GOT3 (cell line): ENCODE data around the gene KIF26B.
"Not testable (repeated sequence)": the region's sequence is repeated elsewhere in the genome, so short reads cannot be mapped to it uniquely, and the experiment has no call there.

ENCODE experiments used
- DNase-seq: peaks from one replicate; lab custom pipeline; 2025; ENCODE audit warnings: mixed read lengths; lab: John Stamatoyannopoulos, UW

KIF26B gene

DNA sequence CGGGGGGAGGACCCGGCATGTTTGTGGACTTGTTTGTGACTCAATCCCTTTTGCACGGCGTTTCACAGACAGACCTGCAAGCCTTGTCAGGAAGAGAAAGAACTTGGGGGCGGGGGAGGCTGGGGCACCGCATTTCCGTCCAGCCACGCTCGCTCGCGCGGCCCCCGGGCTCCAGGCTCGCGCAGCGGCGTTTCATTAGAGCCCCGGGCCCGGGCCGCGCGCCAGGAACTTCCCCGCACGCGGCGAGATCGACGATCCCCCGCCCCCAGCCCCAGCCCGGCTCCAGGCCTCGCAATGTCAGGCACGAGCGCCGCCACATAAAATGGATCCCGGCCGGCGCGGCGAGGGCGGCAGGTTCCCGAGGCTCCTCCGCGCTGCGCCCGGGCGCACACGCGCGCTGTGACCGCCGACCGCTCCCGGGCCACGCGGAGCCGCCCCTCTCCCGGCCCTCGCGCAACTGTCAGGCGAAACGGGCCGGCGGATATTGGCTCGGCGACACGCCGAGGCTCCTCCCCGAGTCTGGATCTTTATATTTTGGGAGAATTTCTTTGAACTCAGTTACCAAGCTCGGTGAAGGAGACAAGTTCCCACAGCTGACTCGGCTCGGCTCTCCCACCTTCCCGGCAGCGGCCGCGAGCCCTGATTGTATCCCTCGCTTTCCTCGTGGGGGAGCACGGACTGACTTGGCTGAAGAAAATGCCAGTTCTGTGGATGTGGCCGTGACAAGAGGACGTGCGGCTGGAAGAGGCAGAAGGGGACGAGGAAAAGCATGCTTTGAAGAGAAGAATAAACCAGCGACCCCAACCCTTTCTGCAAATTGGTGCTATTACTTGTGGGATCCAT lies at the start of gene KIF26B:
Gene KIF26B (plus strand): TSS at position 557 of the 843 bp plus-strand sequence. CDS start 440 bp downstream, outside the sequence.
- no peak for DNase-seq

DNA sequence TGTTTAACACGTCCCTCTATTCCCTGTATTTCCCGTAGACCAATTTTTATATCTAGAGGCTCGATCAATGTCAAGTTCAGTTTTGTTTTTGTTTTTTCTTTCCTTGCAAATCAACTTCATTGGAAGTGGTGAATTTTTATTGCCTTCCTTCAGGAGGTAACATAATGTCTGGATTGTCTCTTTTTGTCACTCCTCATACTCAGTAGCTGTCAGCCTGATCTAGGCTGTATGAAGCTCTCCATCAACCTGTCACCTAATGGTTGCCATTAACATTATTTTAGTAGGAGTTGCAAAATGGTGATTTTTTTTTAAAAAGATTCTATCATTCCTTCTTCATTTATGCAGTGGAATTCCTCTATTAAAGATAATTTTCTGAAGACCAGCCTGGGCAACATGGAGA lies 49.7 kb upstream of the KIF26B start:
- DNase-seq, result no peak

DNA sequence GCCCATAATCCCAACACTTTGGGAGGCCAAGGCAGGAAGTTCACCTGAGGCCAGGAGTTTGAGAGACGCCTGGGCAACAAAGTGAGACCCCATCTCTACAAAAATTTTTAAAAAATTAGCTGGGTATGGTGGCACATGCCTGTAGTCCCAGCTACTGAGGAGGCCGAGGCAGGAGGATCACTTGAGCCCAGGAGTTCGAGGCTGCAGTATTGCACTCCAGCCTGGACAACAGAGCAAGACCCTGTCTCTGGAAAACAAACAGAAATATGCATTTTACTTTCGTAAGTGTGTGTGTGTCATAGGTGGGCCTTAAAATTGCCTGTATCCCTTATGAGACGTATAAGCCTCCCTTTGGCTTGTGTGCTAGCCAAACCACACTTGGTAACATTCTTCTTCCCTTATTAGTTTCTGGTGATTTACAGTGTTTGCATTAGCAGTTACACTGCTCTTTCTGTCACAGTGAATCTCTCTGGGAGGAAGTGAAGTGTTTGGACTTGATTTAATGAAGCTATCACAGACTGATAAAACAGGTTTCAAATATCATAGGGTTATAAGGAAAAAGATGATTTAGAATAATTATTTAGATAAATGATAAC lies 48.9 kb upstream of the KIF26B start:
- no peak for DNase-seq

DNA sequence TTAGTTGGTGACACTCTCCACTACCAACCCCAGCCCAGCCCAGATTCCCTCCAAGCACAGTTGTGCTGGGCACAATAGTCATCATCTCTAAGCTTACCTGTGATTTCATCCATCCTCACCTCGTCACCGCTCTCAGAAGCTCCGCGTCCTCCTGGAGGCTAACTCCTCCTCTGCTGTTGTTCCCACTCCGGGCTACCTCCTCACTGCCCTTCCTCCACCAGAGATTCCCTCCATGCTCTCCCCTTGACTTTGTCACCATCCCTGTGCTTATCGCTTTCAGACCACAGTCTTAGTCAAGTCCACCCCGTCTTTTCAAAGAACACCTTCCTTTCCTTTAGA lies 47.0 kb upstream of the KIF26B start:
- no peak for DNase-seq

DNA sequence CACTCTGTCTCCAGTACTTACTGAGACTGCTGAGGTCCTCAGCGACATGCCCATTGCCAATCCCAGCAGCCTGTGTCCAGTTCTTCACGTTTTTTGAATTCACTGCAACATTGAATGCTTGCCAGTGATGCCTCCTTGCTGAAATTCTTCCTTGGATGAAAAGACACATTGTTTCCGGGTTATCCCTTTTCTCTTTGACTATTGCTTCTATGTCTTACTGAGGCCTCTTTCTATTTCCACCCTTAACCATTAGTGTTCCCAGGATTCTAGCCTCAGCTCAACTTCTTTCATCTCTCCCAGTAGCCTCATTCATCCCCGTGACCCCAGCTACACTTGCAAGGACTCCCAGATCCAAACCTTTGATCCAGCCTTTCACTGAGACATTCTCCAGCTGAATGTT lies 46.5 kb upstream of the KIF26B start:
- no peak for DNase-seq

DNA sequence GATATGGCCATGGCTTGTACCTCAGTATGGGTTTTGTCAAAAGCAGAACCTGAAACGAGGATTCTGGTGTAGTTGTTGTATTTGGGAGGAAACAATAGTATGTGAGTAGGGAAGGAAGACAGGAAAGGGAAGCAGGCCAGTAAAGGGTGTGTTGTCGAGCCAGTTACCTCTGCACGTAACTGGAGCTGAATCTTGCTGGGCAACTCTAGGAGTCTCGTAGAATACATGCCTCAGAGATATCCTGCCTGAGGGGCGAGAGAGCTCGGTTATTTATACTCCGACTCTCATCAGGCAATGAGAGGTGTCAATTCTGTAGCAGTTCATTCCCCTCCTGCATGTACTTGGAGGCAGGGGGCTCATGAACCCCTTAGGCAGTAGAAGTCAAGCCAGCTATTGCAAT lies 45.9 kb upstream of the KIF26B start:
- no peak for DNase-seq

DNA sequence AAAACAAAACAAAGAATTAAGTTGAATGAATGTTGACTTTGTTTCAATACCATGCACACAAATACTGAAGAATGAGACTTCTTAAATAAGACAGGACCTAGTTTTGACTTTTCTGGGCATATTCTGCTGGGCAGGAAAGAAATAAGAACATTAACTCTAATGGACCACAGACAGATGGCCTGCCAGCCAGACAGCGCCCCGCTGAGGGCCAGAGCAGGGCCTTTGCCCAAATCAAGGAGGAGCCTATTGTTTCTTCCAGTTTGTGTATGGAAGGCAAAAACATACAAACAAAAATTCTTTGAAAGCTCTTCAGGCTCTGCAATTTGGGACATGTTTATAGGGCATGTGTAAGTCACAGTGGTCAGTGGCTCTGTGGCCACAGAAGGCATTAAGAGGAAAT lies 44.4 kb upstream of the KIF26B start:
- no peak for DNase-seq

DNA sequence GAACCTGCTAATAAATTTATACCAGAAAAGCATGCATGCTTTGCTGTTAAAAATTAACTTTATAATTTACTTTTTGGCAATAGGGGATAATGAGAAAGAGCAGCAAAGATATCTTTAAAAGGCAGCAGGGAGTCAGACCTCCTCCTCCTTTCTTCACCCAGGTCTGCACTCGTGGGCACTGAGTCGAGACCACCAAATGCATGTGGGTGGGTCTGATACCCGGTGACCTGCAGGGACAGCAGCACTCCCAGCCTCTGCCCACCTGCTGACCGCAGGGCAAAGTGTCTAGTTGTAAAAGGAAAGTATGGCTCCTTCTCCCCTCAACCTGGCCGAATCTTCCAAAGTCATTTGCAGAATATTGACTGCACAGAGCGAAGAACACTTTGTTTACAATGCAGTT lies 43.7 kb upstream of the KIF26B start:
- no peak for DNase-seq

DNA sequence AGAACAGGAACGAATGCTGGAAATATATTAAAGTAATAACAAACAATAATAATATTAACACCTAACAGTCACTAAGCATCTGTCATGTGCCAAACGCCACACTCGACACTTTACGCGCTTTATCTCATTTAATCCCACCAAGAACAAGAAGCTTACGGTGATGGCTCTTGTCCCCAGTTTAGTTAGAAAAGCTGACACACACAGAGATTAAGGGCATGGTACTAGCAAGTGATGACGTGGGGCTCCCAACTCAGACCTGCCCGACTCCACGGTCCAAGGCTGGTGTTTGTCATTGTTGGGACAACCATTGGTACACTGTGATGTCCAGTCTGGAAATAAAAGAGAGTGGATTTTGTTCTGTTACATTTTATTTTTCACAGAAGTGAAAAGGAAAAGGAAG lies 41.1 kb upstream of the KIF26B start:
- no peak for DNase-seq

DNA sequence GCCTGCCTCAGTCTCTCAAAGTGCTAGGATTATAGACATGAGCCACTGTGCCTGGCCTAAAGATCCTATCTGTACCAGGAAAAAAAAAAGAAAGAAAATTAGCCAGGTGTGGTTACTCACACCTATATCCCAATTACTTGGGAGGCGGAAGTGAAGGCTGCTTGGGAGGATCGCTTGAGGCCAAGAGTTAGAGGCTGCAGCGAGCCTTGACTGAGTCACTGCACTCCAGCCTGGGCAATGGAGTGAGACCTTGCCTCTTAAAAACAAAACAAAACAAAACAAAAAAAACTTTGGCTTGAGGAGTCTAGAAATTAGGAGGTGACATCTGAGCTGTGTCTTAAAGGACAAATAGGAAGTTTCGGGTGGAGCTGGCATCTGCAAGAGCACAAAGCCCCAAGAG lies 38.7 kb upstream of the KIF26B start:
- DNase-seq, result no peak

DNA sequence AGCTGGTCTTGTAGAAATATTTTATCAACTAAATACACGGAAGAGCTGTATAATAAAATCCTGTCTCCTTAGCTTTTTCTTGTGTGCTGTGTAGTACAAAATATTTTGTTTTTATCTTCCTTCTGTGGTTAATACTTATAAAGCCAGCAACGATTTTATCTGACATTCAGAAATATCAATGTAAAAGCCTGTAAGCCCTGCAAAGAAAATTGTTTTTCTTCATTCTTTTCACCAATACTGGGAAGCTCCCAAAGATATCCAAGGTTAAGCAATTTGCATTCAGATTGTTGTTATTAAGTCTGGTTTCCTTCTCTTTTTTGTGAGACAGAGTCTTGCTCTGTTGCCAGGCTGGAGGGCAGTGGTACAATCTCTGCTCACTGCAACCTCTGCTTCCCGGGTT lies 38.0 kb upstream of the KIF26B start:
- DNase-seq, result no peak

DNA sequence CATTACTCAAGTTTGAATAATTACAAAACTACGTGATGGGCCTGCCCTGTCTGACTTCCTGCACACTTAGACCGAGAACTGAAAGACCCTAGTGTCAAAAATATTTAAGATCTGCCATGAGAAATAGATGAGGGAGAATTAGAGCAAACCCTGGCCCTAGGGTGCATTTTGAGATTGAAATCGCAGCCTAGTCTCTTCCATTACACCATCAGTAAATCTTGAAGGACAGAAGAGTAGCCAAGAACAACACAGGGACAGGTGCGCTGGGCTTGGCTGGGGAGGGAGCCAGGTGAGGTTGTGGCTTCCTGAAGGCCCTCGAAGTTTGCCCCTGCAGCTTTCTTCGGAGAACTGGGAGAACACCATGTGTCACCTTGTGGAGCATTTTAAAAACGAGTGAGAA lies 36.7 kb upstream of the KIF26B start:
- no peak for DNase-seq

DNA sequence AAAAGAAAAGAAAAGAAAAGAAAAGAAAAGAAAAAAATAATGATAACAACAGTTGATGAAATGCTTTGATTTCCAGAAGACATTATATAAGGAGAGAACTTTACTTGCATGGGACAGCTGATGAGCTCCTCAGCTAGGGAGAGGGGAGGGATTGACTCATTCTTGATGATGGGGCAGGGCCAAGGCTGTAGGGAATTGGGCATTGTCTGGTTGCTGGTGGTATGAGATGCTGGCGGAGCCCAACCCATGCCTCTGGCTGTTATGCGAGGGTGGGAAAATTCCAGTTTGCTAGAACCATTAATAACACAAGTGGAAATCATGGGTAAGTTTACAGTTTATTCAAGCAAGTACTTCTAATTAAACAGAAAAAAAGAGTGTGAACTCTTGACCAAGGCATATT lies 36.0 kb upstream of the KIF26B start:
- no peak for DNase-seq

DNA sequence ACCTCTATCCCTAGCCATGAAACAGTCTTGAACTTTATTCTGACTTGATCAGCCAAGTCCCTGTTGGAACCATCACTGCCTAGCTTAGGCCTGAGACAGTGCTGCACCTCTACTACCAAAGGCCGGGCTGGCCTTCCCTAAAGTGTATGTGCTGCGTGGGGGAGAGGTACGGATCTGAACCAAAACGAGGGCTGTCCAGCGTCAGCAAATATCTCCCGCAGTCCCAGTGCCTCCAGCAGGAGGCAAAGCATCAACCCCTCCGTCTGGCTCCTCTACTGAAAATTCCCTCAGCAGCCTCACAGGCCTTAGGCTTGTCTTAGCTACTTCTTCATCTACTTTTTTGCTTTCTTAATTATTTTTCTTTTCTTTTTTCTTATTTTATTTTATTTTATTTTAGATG lies 33.3 kb upstream of the KIF26B start:
- no peak for DNase-seq

DNA sequence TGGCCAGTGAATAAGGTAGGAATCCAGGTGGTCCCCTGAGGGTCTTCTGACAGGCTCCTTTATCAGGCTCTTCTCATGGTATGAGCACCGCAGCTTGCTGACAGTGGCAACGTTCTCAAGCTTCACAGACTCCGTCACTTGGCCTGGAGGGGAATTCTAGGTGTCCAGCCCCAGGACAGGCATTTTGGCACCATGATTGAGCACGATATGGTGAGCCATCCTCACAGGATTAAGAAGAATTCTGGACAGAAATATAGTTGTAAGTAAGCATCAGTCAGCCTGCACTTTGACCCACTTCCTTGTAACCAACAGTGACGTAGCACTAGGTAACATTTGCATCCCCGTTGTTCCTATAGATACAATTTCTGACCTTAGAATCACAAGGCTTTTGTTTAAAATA lies 30.5 kb upstream of the KIF26B start:
- DNase-seq, result no peak

DNA sequence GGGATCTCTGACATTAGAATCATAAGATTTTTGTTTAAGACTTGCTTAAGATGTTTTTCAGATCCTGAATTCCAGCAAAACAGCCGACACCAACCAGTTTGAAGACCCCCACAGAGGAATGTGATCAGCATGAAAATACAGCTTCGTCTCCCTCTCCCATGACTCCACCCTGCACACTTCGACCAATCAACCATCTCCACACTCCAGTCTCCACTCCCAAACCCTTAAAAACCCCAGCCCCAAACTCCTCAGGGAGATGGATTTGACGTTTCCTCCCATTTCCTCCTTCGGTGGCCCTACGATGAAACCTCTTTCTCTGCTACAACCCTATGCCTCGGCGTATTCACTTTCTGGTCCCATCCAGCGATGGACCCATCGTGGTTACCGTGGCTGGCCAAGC lies 30.1 kb upstream of the KIF26B start:
- no peak for DNase-seq

DNA sequence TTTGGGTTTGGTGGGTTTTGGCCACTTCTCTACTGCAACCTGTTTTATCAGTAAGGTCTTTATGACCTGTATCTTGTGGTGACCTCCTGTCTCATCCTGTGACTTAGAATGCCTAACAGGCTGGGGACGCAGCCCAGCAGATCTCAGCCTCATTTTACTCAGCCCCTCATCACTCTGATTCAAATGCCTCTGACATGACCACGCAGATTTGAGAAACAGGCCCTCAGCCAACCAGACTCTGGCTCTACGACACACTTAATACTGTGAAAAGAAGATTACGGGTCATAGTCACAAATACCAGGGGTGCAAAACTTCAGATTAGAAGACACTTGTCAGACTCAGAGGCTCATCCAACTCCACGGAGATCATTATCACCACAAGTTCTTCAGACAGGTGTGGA lies 28.3 kb upstream of the KIF26B start:
- no peak for DNase-seq

DNA sequence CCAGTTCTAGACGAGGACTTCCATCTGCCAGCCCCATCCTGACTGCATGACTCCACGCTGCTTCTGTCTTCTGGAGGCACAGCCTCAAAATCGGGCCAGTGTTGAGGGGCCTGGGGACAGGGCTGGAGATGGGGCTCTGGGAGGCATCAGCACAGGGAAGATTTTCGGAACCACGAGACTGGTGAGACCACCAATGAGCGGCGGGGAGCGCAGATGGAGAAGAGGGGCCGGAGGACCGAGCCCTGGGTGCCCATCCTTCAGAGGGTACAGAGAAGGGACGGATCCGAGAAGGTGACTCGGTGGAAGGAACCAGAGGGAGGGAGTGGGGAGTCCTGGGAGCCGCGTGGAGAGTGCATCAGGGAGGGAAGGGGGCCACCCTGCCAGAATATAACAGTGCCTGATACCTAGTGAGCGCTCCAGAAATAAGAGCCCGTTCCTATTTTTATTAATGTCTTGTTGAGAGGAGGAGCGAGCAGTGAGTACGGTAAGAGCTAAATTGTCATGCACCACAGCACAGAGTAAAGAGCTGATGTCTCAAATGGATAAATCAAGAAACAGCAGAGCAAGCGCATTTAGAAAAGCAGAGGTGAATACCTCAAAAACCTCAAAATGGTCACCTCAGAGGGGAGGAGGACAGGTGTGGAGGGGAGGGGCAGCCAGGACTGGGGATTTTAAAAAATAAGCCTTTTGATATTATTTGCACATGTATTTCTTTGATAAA lies 26.2 kb upstream of the KIF26B start:
- DNase-seq, result no peak

DNA sequence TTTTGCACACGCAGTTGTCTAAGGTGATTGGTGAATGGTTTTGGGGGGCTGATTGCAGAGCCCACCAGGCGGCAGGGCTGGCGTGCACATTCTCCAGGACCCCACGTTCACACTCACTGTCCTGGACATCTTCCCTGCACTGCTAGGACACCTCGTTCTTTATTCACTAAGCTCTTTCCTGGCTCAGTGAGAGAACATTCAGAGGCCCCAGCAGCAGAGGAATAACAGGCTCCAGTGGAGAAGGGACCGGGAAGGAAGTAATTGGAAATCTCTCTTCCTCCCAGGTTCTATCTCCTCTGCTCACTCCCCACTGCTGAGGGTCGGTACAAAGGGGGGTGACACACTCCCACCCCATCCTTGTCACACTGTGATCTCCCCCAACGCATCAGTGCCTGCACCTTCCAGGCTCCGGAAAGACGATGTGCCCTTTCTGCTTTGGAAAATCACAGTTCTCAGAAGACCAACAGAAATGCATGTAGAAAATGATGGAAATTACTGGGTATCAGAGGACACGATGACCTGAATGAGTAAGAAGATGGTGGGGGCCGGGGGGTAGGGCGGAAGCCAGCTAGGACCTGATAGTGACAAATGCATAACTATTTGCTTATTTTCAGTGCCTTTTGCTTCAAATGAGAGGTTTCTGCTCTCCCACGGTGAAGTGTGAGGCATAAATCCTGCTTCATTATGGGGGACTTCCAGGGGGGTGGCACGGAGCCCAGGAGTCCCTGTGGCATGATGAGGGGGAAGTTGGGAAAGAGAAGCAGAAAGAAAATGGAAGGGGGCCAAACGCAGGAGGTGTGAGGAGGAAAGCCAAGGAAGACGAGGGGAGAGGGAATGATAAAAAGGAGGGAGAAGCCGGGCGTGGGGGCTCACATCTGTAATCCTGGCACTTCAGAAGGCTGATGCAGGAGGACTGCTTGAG lies 25.2 kb upstream of the KIF26B start:
- no peak for DNase-seq

DNA sequence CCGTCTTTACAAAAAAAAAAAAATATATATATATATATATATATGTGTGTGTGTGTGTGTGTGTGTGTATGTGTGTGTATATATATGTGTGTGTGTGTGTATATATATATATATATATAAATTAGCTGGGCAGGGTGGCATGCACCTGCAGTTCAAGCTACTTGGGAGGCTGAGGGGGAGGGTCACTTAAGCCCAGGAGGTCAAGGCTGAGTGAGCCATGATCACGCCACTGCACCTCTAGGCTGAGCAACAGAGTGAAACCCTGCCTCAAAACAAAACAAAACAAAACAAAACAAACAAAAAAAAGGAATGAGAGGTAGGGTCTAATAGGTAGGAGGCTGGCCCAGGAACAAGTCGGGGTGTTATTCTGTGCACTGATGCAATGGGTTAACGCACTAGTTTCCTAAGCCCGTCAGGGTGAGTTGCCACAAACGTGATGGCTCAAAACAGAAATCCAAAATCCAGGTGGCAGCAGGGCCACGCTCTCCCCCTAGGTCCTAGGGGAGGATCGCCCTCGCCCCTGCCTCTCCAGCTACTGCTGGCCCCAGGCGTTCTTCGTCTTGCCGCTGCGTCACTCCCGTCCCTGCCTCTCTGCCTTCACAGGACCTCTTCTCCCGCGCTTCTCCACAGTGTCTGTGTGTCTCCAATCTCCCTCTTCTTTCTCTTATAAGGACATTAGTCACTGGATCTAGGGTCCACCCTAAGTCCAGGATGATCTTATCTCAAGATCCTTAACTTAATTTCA lies 24.3 kb upstream of the KIF26B start:
- DNase-seq, result not testable (repeated sequence)

DNA sequence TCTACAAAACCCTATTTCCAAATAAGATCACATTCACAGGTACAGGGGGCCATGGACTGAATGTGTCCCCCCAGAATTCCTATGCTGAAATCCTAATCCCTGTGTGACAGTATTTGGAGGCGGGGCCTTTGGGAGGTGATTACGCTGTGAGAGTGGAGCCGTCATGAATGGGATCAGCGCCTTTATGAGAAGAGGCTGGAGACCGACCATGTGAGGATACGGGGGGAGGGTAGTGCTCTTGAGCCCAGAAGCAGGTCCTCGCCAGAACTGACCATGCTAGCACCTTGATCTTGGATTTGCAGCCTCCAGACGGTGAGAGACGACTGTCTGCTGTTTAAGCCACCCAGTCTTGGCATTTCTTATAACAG lies 23.8 kb upstream of the KIF26B start:
- no peak for DNase-seq

DNA sequence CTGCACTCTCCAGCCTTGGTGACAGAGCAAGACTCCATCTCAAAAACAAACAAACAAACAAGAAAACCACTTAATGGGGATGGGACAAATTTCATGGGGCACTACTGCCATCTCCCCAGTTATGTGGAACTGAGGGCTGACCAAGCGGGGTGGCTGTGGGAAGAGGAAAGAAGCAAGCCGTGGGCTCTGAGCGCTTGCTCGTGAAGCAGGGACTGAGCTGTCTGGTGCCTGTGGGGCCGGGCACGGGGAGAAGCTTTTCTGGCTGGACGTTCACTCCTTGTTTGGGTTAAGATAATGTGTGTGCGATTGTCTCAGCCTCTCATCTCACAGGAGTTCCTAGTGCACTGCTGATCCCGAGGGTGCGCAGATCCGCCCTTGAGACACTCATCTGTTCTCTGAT lies 22.0 kb upstream of the KIF26B start:
- no peak for DNase-seq
